ENCODE measurements around the gene CNN1. TPM values are rescaled to one million over a fixed set of nuclear protein-coding genes. Genes with fewer than 3 reads are reported as not detected.

CNN1 gene
- total and polyA plus RNA-seq, 11 donors = 68.6 to 979 (median 164) TPM

DNA sequence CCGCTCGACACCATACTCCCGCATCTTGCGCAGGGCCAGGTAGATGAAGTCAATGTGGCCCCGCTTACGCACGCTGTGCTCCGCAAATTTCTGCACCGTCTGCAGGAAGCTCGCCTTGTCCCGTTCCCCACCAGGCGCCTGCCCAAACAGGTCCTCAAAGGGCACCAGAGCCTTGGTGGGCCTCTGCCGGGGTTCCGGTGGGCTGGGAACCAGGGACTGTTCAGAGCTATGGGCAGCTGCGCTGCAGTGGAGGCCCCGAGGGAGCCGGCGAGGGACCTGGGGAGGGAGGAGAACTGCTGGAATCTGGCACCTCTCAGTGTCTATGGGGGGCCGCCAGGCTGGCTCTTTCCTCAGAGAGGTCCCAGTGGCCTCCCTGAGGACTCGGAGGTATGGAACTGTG, 24.7 kb upstream of the CNN1 start:
- no peak overlapping the region for H3K4me3 ChIP-seq
- DNase-seq (no peak), ATAC-seq (no peak)
- H3K27ac ChIP-seq = no peak overlapping the region
- peaks cover 0 to 92% (median 71%) of the 10 kb centered on the region in 9 donors for H3K36me3 ChIP-seq
- TF ChIP-seq, protein P1, sequence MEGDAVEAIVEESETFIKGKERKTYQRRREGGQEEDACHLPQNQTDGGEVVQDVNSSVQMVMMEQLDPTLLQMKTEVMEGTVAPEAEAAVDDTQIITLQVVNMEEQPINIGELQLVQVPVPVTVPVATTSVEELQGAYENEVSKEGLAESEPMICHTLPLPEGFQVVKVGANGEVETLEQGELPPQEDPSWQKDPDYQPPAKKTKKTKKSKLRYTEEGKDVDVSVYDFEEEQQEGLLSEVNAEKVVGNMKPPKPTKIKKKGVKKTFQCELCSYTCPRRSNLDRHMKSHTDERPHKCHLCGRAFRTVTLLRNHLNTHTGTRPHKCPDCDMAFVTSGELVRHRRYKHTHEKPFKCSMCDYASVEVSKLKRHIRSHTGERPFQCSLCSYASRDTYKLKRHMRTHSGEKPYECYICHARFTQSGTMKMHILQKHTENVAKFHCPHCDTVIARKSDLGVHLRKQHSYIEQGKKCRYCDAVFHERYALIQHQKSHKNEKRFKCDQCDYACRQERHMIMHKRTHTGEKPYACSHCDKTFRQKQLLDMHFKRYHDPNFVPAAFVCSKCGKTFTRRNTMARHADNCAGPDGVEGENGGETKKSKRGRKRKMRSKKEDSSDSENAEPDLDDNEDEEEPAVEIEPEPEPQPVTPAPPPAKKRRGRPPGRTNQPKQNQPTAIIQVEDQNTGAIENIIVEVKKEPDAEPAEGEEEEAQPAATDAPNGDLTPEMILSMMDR (IDR thresholded peaks at IDR 0.05) = no peak
- no peak for TF ChIP-seq POLR2A (IDR thresholded peaks at IDR 0.05)
- intact Hi-C loops (cut with DNase I) = no loop called here
- WGBS, 4 donors = 88 to 96% (median 94%) methylated on average over 5 to 20 of the region's 20 CpGs
- H3K27me3 ChIP-seq = no peaks in the 10 kb centered on the region
- H3K4me1 ChIP-seq = no peaks in the 10 kb centered on the region
- no peaks in the 10 kb centered on the region for H3K9me3 ChIP-seq

DNA sequence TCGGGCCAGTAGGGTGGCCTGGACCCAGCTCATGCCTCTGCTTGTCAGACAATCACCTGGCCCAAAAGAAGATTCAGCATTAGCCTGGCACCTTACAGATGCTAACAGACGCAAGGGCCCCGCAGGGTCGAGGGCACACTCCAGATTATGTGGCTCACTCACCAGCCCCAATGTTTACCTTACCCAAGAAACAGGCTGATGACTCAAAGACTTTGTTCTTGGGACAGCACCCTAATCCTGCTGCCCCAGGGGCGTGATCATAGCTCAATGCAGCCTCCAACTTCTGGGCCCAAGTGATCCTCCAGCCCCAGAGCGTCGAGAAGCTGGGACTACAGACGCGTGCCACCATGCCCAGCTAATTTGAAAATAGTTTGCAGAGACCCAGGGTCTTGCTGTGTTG, 19.5 kb upstream of the CNN1 start:
- 94 to 95% (median 94%) methylated on average over 5 to 9 of the region's 9 CpGs for WGBS, 4 donors
- Histone ChIP-seq H3K4me3 (no peak overlapping the region), H3K9me3 (no peaks in the 10 kb centered on the region), H3K36me3 (peaks cover 0 to 92% (median 54%) of the 10 kb centered on the region in 9 donors), H3K4me1 (no peaks in the 10 kb centered on the region), H3K27me3 (no peaks in the 10 kb centered on the region), H3K27ac (no peak overlapping the region)
- ATAC-seq = no peak
- TF ChIP-seq POLR2A (IDR thresholded peaks at IDR 0.05) = no peak
- TF ChIP-seq, protein P1 (IDR thresholded peaks at IDR 0.05) = no peak
- intact Hi-C loops (cut with DNase I) = no loop called here
- no peak for DNase-seq

DNA sequence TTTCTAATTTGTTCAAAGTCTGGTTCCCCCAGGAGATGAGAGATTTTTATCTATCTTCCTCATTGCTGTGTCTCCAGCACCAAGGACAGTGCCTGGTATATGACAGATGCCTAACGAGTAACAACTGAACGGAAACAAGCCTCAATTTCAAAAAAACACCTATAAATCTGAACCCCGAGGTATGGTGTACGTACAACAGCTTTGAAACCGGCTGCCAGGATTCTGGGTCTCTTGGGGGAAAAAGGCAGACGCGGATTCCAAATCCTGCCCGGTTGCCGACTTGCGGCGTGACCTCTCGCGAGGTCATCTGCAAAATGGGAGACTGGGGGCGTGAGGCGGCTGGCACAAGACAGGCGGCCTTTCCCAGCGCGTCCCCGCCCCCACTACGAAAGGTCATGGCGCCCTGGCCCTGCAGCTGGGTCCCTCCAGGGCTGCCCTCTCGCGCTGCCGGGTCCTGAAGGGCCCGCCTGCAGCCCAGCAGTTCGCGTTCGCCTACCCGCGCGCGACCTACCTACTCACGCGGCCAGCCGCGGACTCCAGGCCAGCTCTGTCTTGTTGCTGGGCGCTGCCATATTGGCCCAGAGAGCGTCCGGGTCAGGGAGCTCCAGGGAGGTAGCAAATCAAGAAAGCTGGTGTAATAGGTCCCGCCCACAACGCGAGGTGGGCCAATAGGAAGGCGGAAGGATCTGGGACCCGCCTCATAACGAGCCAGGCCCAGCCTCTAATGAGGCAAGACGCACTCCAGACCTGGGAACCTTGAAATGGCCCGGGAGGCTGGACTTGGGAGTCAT, 9.9 kb upstream of the CNN1 start, which contains the start of gene ECSIT:
Gene ECSIT, minus strand, starts transcription at position 584 of the 791 bp plus-strand sequence. CDS start 9,964 bp downstream, outside the sequence.
- Histone ChIP-seq H3K4me1 (peaks cover 0 to 31% (median 19%) of the 10 kb centered on the region in 12 donors), H3K4me3 (peak within 1 kb of the TSS; percentile 56 to 98 (median 84)), H3K36me3 (peaks cover 0 to 21% (median 11%) of the 10 kb centered on the region in 9 donors), H3K9me3 (no peaks in the 10 kb centered on the region), H3K27ac (peak within 1 kb of the TSS; percentile 72 to 94 (median 90)), H3K27me3 (no peaks in the 10 kb centered on the region)
- WGBS, 4 donors = 0 to 1% (median 0%) methylated on average over 15 to 47 of the region's 47 CpGs
- TF ChIP-seq POLR2A (IDR thresholded peaks at IDR 0.05) = peak in 1 of 2 donors; percentile 64
- TF ChIP-seq, protein P1 (IDR thresholded peaks at IDR 0.05) = no peak
- ATAC-seq = peak; percentile 98 to 99 (median 98)
- peak; percentile 97 to 99 (median 97) for DNase-seq
- intact Hi-C loops (cut with DNase I) = no loop called here

DNA sequence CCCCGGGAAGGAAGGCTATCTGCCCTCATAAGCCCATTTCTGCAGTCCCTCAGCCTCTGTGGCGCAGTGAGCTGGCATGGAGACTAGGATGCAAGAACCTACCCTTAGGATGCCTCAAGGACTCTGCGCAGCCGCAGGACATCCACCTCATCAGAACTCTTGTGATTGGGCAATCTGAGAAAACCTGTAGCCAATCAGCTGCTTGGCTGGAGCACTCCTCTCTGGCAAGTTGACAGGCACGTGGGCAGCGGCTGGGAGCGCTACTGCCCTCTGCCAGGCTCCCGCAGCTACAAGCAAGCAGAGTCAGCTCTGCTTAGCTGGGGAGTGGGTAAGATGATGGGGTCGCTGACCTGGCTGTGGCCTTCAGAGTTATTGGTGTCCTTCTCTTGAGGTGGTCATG, 8.2 kb upstream of the CNN1 start:
- intact Hi-C loops (cut with DNase I) = loop anchor here in 1 of 10 donors (10.0 kb wide), 1 partner anchor 54 kb away; no protein-coding TSS in a partner anchor
- Histone ChIP-seq H3K36me3 (peaks cover 0 to 5% (median 0%) of the 10 kb centered on the region in 9 donors), H3K4me1 (peaks cover 0 to 36% (median 21%) of the 10 kb centered on the region in 12 donors), H3K9me3 (no peaks in the 10 kb centered on the region), H3K4me3 (no peak overlapping the region), H3K27ac (peak overlapping the region in 4 of 12 donors; percentile 9 to 93 (median 72)), H3K27me3 (no peaks in the 10 kb centered on the region)
- WGBS, 4 donors = 22 to 28% (median 25%) methylated on average over 9 of the region's 9 CpGs
- TF ChIP-seq POLR2A (IDR thresholded peaks at IDR 0.05) = no peak
- TF ChIP-seq, protein P1 (IDR thresholded peaks at IDR 0.05) = peak in 6 of 12 donors; percentile 16 to 49 (median 34)
- DNase-seq (peak; percentile 77 to 90 (median 81)), ATAC-seq (peak; percentile 38 to 65 (median 58))

Measured in heart left ventricle (tissue), 16 donors.